ENCODE data around the gene TMEM45A.

The TMEM45A gene

GRCh38 chr3:100455841-100456550, 36.4 kb upstream of the TMEM45A start:
- peaks cover 44% of the 10 kb centered on the region for H3K36me3 Mint-ChIP-seq (ENCODE audit: low read depth)
- no peak for DNase-seq

GRCh38 chr3:100456745-100457144, 35.7 kb upstream of the TMEM45A start:
- no peak for DNase-seq
- TF ChIP-seq CTCF (IDR thresholded peaks at IDR 0.05) = no peak
- H3K4me3 Mint-ChIP-seq = no peak overlapping the region
- no peak overlapping the region for H3K27ac Mint-ChIP-seq
- peaks cover 5% of the 10 kb centered on the region for H3K4me1 Mint-ChIP-seq
- H3K9me3 Mint-ChIP-seq = no peaks in the 10 kb centered on the region
- peaks cover 36% of the 10 kb centered on the region for H3K36me3 Mint-ChIP-seq (ENCODE audit: low read depth)
- H3K27me3 Mint-ChIP-seq (ENCODE audit: low read depth, poor library complexity) = peaks cover 6% of the 10 kb centered on the region

More at GRCh38 chr3:100455841-100456550, 36.4 kb upstream of the TMEM45A start:
- TF ChIP-seq CTCF (IDR thresholded peaks at IDR 0.05) = no peak
- Mint-ChIP-seq H3K9me3 (no peaks in the 10 kb centered on the region), H3K4me3 (no peak overlapping the region), H3K27me3 (ENCODE audit: low read depth, poor library complexity) (peaks cover 4% of the 10 kb centered on the region), H3K4me1 (peaks cover 5% of the 10 kb centered on the region), H3K27ac (no peak overlapping the region)

- peaks cover 30% of the 10 kb centered on the region for H3K36me3 Mint-ChIP-seq (ENCODE audit: low read depth)
- no peak overlapping the region for H3K4me3 Mint-ChIP-seq
- H3K9me3 Mint-ChIP-seq = no peaks in the 10 kb centered on the region
- H3K4me1 Mint-ChIP-seq = peaks cover 5% of the 10 kb centered on the region
- DNase-seq = no peak
- peaks cover 6% of the 10 kb centered on the region for H3K27me3 Mint-ChIP-seq (ENCODE audit: low read depth, poor library complexity)
- no peak overlapping the region for H3K27ac Mint-ChIP-seq
- no peak for TF ChIP-seq CTCF (IDR thresholded peaks at IDR 0.05)
Observed at GRCh38 chr3:100457811-100458210, 34.6 kb upstream of the TMEM45A start.

GRCh38 chr3:100458814-100459213, 33.6 kb upstream of the TMEM45A start:
- Mint-ChIP-seq H3K9me3 (no peaks in the 10 kb centered on the region), H3K36me3 (ENCODE audit: low read depth) (peaks cover 22% of the 10 kb centered on the region), H3K27ac (no peak overlapping the region), H3K27me3 (ENCODE audit: low read depth, poor library complexity) (peaks cover 6% of the 10 kb centered on the region), H3K4me1 (peaks cover 5% of the 10 kb centered on the region), H3K4me3 (no peak overlapping the region)
- TF ChIP-seq CTCF (IDR thresholded peaks at IDR 0.05) = no peak
- DNase-seq = no peak

GRCh38 chr3:100463002-100463401, 29.4 kb upstream of the TMEM45A start:
- H3K9me3 Mint-ChIP-seq = peaks cover 9% of the 10 kb centered on the region
- peaks cover 5% of the 10 kb centered on the region for H3K36me3 Mint-ChIP-seq (ENCODE audit: low read depth)
- H3K4me3 Mint-ChIP-seq = no peak overlapping the region
- DNase-seq = peak; percentile 19
- TF ChIP-seq CTCF (IDR thresholded peaks at IDR 0.05) = peak; percentile 76
- H3K27ac Mint-ChIP-seq = no peak overlapping the region
- H3K27me3 Mint-ChIP-seq (ENCODE audit: low read depth, poor library complexity) = peaks cover 6% of the 10 kb centered on the region
- H3K4me1 Mint-ChIP-seq = no peaks in the 10 kb centered on the region

- no peak for DNase-seq
- no peaks in the 10 kb centered on the region for H3K36me3 Mint-ChIP-seq (ENCODE audit: low read depth)
- H3K27me3 Mint-ChIP-seq (ENCODE audit: low read depth, poor library complexity) = peaks cover 6% of the 10 kb centered on the region
- H3K4me1 Mint-ChIP-seq = no peaks in the 10 kb centered on the region
- TF ChIP-seq CTCF (IDR thresholded peaks at IDR 0.05) = no peak
- H3K9me3 Mint-ChIP-seq = peaks cover 15% of the 10 kb centered on the region
- H3K27ac Mint-ChIP-seq = no peak overlapping the region
- H3K4me3 Mint-ChIP-seq = no peak overlapping the region
Observed at GRCh38 chr3:100463646-100464155, 28.7 kb upstream of the TMEM45A start.
